Activated CD8-positive, alpha-beta T cell treated with anti-CD3 and anti-CD28 coated beads, Interleukin-2, amount 10 ng/mL, durations not matched to agents 7 days and 5 days (primary cell): ENCODE data around the gene CLDN7. TPM values are rescaled to one million over a fixed set of nuclear protein-coding genes. Genes with fewer than 3 reads are reported as not detected.
A peak's percentile ranks its signal among the peaks of the same experiment; 100 is the strongest.

Experiments
- ATAC-seq: fragments of 150-1000 bp; cut with Tn5 transposase; one replicate; pipeline ENCODE4 v1.10.0; 2021; ENCODE audit warnings: moderate library complexity
- CTCF ChIA-PET: fragments of 350-600 bp; sonication (Branson Sonifier 250); formaldehyde crosslinking; loops from one replicate; lab custom pipeline; 2021; ENCODE audit warnings: antibody characterized with exemption; lab: Charles Lee
- POLR2A ChIA-PET: fragments of 350-600 bp; sonication (Branson Sonifier 250); formaldehyde crosslinking; loops from one replicate; lab custom pipeline; 2021; ENCODE audit warnings: antibody characterized with exemption; lab: Charles Lee
- DNase-seq: peaks from one replicate; pipeline ENCODE4 v3.0.0-alpha.2; 2020
- H3K27ac Mint-ChIP-seq: one replicate; pipeline ENCODE4 v1.8.0; 2021; ENCODE audit warnings: mild to moderate bottlenecking, mixed read lengths
- H3K27me3 Mint-ChIP-seq: one replicate; pipeline ENCODE4 v1.8.0; 2021; ENCODE audit warnings: low read depth, mixed read lengths
- H3K36me3 Mint-ChIP-seq: one replicate; pipeline ENCODE4 v1.8.0; 2021; ENCODE audit warnings: low read depth, mixed read lengths
- H3K4me1 Mint-ChIP-seq: one replicate; pipeline ENCODE4 v1.8.0; 2021; ENCODE audit warnings: low read depth, mixed read lengths
- H3K4me3 Mint-ChIP-seq: one replicate; pipeline ENCODE4 v1.8.0; 2021; ENCODE audit warnings: mild to moderate bottlenecking, mixed read lengths
- H3K9me3 Mint-ChIP-seq: one replicate; pipeline ENCODE4 v1.8.0; 2022; ENCODE audit warnings: mixed read lengths; ENCODE audit not compliant: insufficient read depth
- microRNA-seq: library from miRNA; unstranded; fragments of <30 nt; microRNA quantifications from one replicate; pipeline ENCODE4 v1.2.0, GENCODE V29; 2022
- total RNA-seq, 2 experiments: library from RNA; stranded (reverse); gene quantifications; one replicate each; pipeline ENCODE4 v1.2.3, GENCODE V29; 2021

CLDN7 gene
- total RNA-seq, 2 experiments from 2014 or later = 1.1 to 1.3 TPM

- Mint-ChIP-seq H3K36me3 (peaks cover 19% of the 10 kb centered on the region), H3K4me1 (peaks cover 75% of the 10 kb centered on the region), H3K4me3 (peak overlapping the region; percentile 68), H3K27ac (peak overlapping the region; percentile 66), H3K9me3 (no peaks in the 10 kb centered on the region), H3K27me3 (no peaks in the 10 kb centered on the region)
- ATAC-seq = no peak
- ChIA-PET POLR2A (interaction anchor here (1.7 kb wide), 1 partner anchor 21 kb away, joined by 7 read pairs; the partner anchor contains the start of gene PHF23), CTCF (interaction anchor here (1.3 kb wide), 1 partner anchor 171 kb away, joined by 3 read pairs; no protein-coding TSS in a partner anchor)
- DNase-seq = no peak
These were observed 44.9 kb downstream of the CLDN7 start for GRCh38 chr17:7217113-7217987.

- Mint-ChIP-seq H3K9me3 (no peaks in the 10 kb centered on the region), H3K4me3 (peak overlapping the region; percentile 54), H3K27ac (no peak overlapping the region), H3K36me3 (peaks cover 13% of the 10 kb centered on the region), H3K4me1 (peaks cover 74% of the 10 kb centered on the region), H3K27me3 (peaks cover 3% of the 10 kb centered on the region)
- CTCF ChIA-PET = no interaction called here
- POLR2A ChIA-PET = no interaction called here
- ATAC-seq (no peak), DNase-seq (no peak)
These were observed 45.8 kb downstream of the CLDN7 start for GRCh38 chr17:7216242-7217112.

- H3K4me3 Mint-ChIP-seq = peak overlapping the region; percentile 35
- peaks cover 67% of the 10 kb centered on the region for H3K4me1 Mint-ChIP-seq
- POLR2A ChIA-PET = no interaction called here
- H3K36me3 Mint-ChIP-seq = peaks cover 5% of the 10 kb centered on the region
- no peaks in the 10 kb centered on the region for H3K9me3 Mint-ChIP-seq
- H3K27ac Mint-ChIP-seq = peak overlapping the region; percentile 25
- peaks cover 6% of the 10 kb centered on the region for H3K27me3 Mint-ChIP-seq
- DNase-seq (no peak), ATAC-seq (no peak)
- CTCF ChIA-PET = interaction anchor here (2.0 kb wide), 1 partner anchor 170 kb away, joined by 9 read pairs; no protein-coding TSS in a partner anchor
These were observed 46.6 kb downstream of the CLDN7 start for GRCh38 chr17:7215652-7216180.

- no peaks in the 10 kb centered on the region for H3K36me3 Mint-ChIP-seq
- no peaks in the 10 kb centered on the region for H3K9me3 Mint-ChIP-seq
- POLR2A ChIA-PET = interaction anchor here (1.0 kb wide), 1 partner anchor 180 kb away, joined by 3 read pairs; no protein-coding TSS in a partner anchor
- H3K27ac Mint-ChIP-seq = peak overlapping the region; percentile 90
- ATAC-seq (no peak), DNase-seq (no peak)
- peaks cover 8% of the 10 kb centered on the region for H3K27me3 Mint-ChIP-seq
- peak overlapping the region; percentile 85 for H3K4me3 Mint-ChIP-seq
- CTCF ChIA-PET = interaction anchor here (1.3 to 2.0 kb wide), 4 partner anchors 23 to 169 kb away, joined by 4 to 9 read pairs (median 6); partner anchors contain the start of gene GABARAP
- peaks cover 62% of the 10 kb centered on the region for H3K4me1 Mint-ChIP-seq
These were observed 47.1 kb downstream of the CLDN7 start for GRCh38 chr17:7215136-7215638.

GRCh38 chr17:7214300-7215135, 47.8 kb downstream of the CLDN7 start:
- ChIA-PET POLR2A (interaction anchor here (0.6 to 1.0 kb wide), 3 partner anchors 96 to 180 kb away, joined by 3 to 6 read pairs (median 3); no protein-coding TSS in a partner anchor), CTCF (interaction anchor here (1.1 to 2.0 kb wide), 5 partner anchors 24 to 169 kb away, joined by 3 to 9 read pairs (median 5); partner anchors contain the start of genes GABARAP and PHF23)
- Mint-ChIP-seq H3K27me3 (peaks cover 10% of the 10 kb centered on the region), H3K4me1 (peaks cover 59% of the 10 kb centered on the region), H3K4me3 (peak overlapping the region; percentile 85), H3K9me3 (no peaks in the 10 kb centered on the region), H3K27ac (peak overlapping the region; percentile 90), H3K36me3 (no peaks in the 10 kb centered on the region)
- DNase-seq (peak; percentile 99), ATAC-seq (peak; percentile 87)

GRCh38 chr17:7213895-7214299, 48.4 kb downstream of the CLDN7 start:
- no peaks in the 10 kb centered on the region for H3K36me3 Mint-ChIP-seq
- ATAC-seq (peak; percentile 6), DNase-seq (no peak)
- ChIA-PET POLR2A (interaction anchor here (0.6 to 1.0 kb wide), 3 partner anchors 26 to 135 kb away, joined by 3 to 6 read pairs (median 3); no protein-coding TSS in a partner anchor), CTCF (interaction anchor here (0.7 to 2.0 kb wide), 7 partner anchors 25 to 168 kb away, joined by 3 to 9 read pairs (median 4); partner anchors contain the start of genes GABARAP and PHF23)
- no peaks in the 10 kb centered on the region for H3K9me3 Mint-ChIP-seq
- peak overlapping the region; percentile 85 for H3K4me3 Mint-ChIP-seq
- peaks cover 53% of the 10 kb centered on the region for H3K4me1 Mint-ChIP-seq
- H3K27me3 Mint-ChIP-seq = peaks cover 10% of the 10 kb centered on the region
- peak overlapping the region; percentile 90 for H3K27ac Mint-ChIP-seq

GRCh38 chr17:7211491-7212273, 50.6 kb downstream of the CLDN7 start:
- Mint-ChIP-seq H3K9me3 (no peaks in the 10 kb centered on the region), H3K4me1 (peaks cover 38% of the 10 kb centered on the region), H3K27ac (no peak overlapping the region), H3K27me3 (peaks cover 10% of the 10 kb centered on the region), H3K36me3 (no peaks in the 10 kb centered on the region), H3K4me3 (no peak overlapping the region)
- DNase-seq (no peak), ATAC-seq (no peak)
- ChIA-PET CTCF (no interaction called here), POLR2A (no interaction called here)

Small RNA genes within 50 kb of the gene (microRNA-seq; reads per million reads assigned to microRNA genes)
- gene MIR324 = 3,475 reads per million, percentile 89 among the genes with 10 or more reads in this experiment

Other genes with a start within 250 kb of the CLDN7 start
- 100 to 1,000 TPM; 104 to 116 TPM for gene RNASEK, start 249.9 kb downstream of the CLDN7 start, total RNA-seq
- gene BCL6B, start 239.4 kb downstream of the CLDN7 start, total RNA-seq = under 1 TPM; 0.47 to 0.63 TPM
- gene SLC16A13, start 226.5 kb downstream of the CLDN7 start, total RNA-seq = 10 to 100 TPM; 14.8 to 15.0 TPM
- under 1 TPM; 0.34 to 0.39 TPM for gene SLC16A11, start 218.4 kb downstream of the CLDN7 start, total RNA-seq
- gene CLEC10A, start 182.2 kb downstream of the CLDN7 start, total RNA-seq = not detected
- gene ASGR2, start 147.7 kb downstream of the CLDN7 start, total RNA-seq = not detected
- 1 to 10 TPM in 1 of 2 experiments, under 1 TPM in 1; 0.63 to 1.3 TPM for gene ASGR1, start 83.1 kb downstream of the CLDN7 start, total RNA-seq
- gene DLG4, start 42.6 kb downstream of the CLDN7 start, total RNA-seq = 10 to 100 TPM; 10.1 to 11.7 TPM
- 100 to 1,000 TPM; 348 to 371 TPM for gene ACADVL, start 42.5 kb downstream of the CLDN7 start, total RNA-seq
- gene DVL2, start 28.0 kb downstream of the CLDN7 start, total RNA-seq = 10 to 100 TPM; 52.4 to 56.6 TPM
- 10 to 100 TPM; 53.6 to 57.9 TPM for gene PHF23, start 23.0 kb downstream of the CLDN7 start, total RNA-seq
- 100 to 1,000 TPM; 203 to 227 TPM for gene GABARAP, start 20.0 kb downstream of the CLDN7 start, total RNA-seq
- 100 to 1,000 TPM; 171 to 186 TPM for gene CTDNEP1, start 10.7 kb downstream of the CLDN7 start, total RNA-seq
- 10 to 100 TPM; 63.5 to 66.1 TPM for gene ELP5, start 10.3 kb downstream of the CLDN7 start, total RNA-seq
- gene SLC2A4, start 19.2 kb upstream of the CLDN7 start, total RNA-seq = not detected
- under 1 TPM; 0.37 to 0.66 TPM for gene YBX2, start 32.2 kb upstream of the CLDN7 start, total RNA-seq
- 100 to 1,000 TPM; 685 to 690 TPM for gene EIF5A, start 45.1 kb upstream of the CLDN7 start, total RNA-seq
- 10 to 100 TPM; 86.3 to 88.0 TPM for gene GPS2, start 52.9 kb upstream of the CLDN7 start, total RNA-seq
- gene NEURL4, start 66.9 kb upstream of the CLDN7 start, total RNA-seq = 10 to 100 TPM; 45.6 to 47.0 TPM
- 100 to 1,000 TPM; 573 to 605 TPM for gene ACAP1, start 74.1 kb upstream of the CLDN7 start, total RNA-seq
- 10 to 100 TPM; 11.4 to 11.8 TPM for gene KCTD11, start 89.7 kb upstream of the CLDN7 start, total RNA-seq
- gene TMEM95, start 92.7 kb upstream of the CLDN7 start, total RNA-seq = not detected
- 1 to 10 TPM; 2.1 to 2.6 TPM for gene TNK1, start 118.6 kb upstream of the CLDN7 start, total RNA-seq
- gene PLSCR3, start 132.0 kb upstream of the CLDN7 start, total RNA-seq = 10 to 100 TPM; 87.9 to 92.6 TPM
- 10 to 100 TPM; 61.8 to 62.3 TPM for gene TMEM256, start 141.6 kb upstream of the CLDN7 start, total RNA-seq
- 1 to 10 TPM; 4.7 to 5.2 TPM for gene NLGN2, start 145.4 kb upstream of the CLDN7 start, total RNA-seq
- not detected for gene SPEM1, start 157.8 kb upstream of the CLDN7 start, total RNA-seq
- not detected for gene SPEM2, start 163.1 kb upstream of the CLDN7 start, total RNA-seq
- not detected for gene SPEM3, start 166.4 kb upstream of the CLDN7 start, total RNA-seq
- 10 to 100 TPM; 16.5 to 18.1 TPM for gene TMEM102, start 173.0 kb upstream of the CLDN7 start, total RNA-seq
- 10 to 100 TPM; 16.6 to 18.8 TPM for gene FGF11, start 177.0 kb upstream of the CLDN7 start, total RNA-seq
- 10 to 100 TPM; 14.1 to 15.7 TPM for gene CHRNB1, start 182.6 kb upstream of the CLDN7 start, total RNA-seq
- gene ZBTB4, start 217.2 kb upstream of the CLDN7 start, total RNA-seq = 10 to 100 TPM; 29.8 to 30.0 TPM
- not detected for gene SLC35G6, start 219.0 kb upstream of the CLDN7 start, total RNA-seq
- gene POLR2A, start 221.9 kb upstream of the CLDN7 start, total RNA-seq = 100 to 1,000 TPM; 183 to 185 TPM